Measurements from ENCODE around the gene POLR3E. TPM values are rescaled to one million over a fixed set of nuclear protein-coding genes. Genes with fewer than 3 reads are reported as not detected.

Gene POLR3E
- total RNA-seq, 1 experiment from 2014 or later, result 73.5 TPM

- DNase-seq (ENCODE audit: low spot score), result no peak
- H3K4me3 Mint-ChIP-seq, result no peak overlapping the region
- H3K27me3 Mint-ChIP-seq (ENCODE audit: low read depth), result no peaks in the 10 kb centered on the region
- no peaks in the 10 kb centered on the region for H3K4me1 Mint-ChIP-seq
- ChIA-PET POLR2A (no interaction called here), CTCF (no interaction called here)
- no peak overlapping the region for H3K27ac Mint-ChIP-seq
- H3K36me3 Mint-ChIP-seq, result peaks cover 46% of the 10 kb centered on the region
- H3K9me3 Mint-ChIP-seq, result no peaks in the 10 kb centered on the region
- no peak for ATAC-seq
- no peak for TF ChIP-seq ZNF416 (CRISPR knock-in tag; IDR thresholded peaks at IDR 0.05)
- no peak for TF ChIP-seq ATF1 (CRISPR knock-in tag; IDR thresholded peaks at IDR 0.05)
- no peak for TF ChIP-seq E2F1 (CRISPR knock-in tag; IDR thresholded peaks at IDR 0.05)
- no peak for TF ChIP-seq TCF7 (CRISPR knock-in tag; IDR thresholded peaks at IDR 0.05; ENCODE audit: low read depth)
- TF ChIP-seq ESRRA (CRISPR knock-in tag; IDR thresholded peaks at IDR 0.05; ENCODE audit: borderline replicate concordance), result no peak
These were observed 9.6 kb downstream of the POLR3E start for GRCh38 chr16:22306788-22307187.

- DNase-seq (ENCODE audit: low spot score), result no peak
- H3K27ac Mint-ChIP-seq, result no peak overlapping the region
- H3K4me1 Mint-ChIP-seq, result no peaks in the 10 kb centered on the region
- no peaks in the 10 kb centered on the region for H3K27me3 Mint-ChIP-seq (ENCODE audit: low read depth)
- ATAC-seq, result no peak
- H3K9me3 Mint-ChIP-seq, result no peaks in the 10 kb centered on the region
- POLR2A ChIA-PET, result no interaction called here
- H3K4me3 Mint-ChIP-seq, result no peak overlapping the region
- TF ChIP-seq AR (CRISPR knock-in tag; IDR thresholded peaks at IDR 0.05) (no peak), RELA (CRISPR knock-in tag; IDR thresholded peaks at IDR 0.05; ENCODE audit: borderline replicate concordance) (no peak), ZNF425 (CRISPR knock-in tag; conservative IDR thresholded peaks at IDR 0.05) (no peak)
- H3K36me3 Mint-ChIP-seq, result peaks cover 51% of the 10 kb centered on the region
- CTCF ChIA-PET, result no interaction called here
These were observed 10.6 kb downstream of the POLR3E start for GRCh38 chr16:22307838-22308237.

- CTCF ChIA-PET, result interaction anchor here (1.2 kb wide), 1 partner anchor 9 kb away, joined by 7 read pairs; no protein-coding TSS in a partner anchor
- POLR2A ChIA-PET, result no interaction called here
- Mint-ChIP-seq H3K4me3 (no peak overlapping the region), H3K9me3 (no peaks in the 10 kb centered on the region), H3K36me3 (peaks cover 53% of the 10 kb centered on the region), H3K27me3 (ENCODE audit: low read depth) (no peaks in the 10 kb centered on the region), H3K27ac (no peak overlapping the region), H3K4me1 (no peaks in the 10 kb centered on the region)
- DNase-seq (ENCODE audit: low spot score) (no peak), ATAC-seq (no peak)
- no peak for TF ChIP-seq JUN (CRISPR knock-in tag; IDR thresholded peaks at IDR 0.05)
- TF ChIP-seq GABPB1 (CRISPR knock-in tag; IDR thresholded peaks at IDR 0.05), result no peak
- no peak for TF ChIP-seq PREB (CRISPR knock-in tag; IDR thresholded peaks at IDR 0.05; ENCODE audit: borderline replicate concordance)
- no peak for TF ChIP-seq ZNF512 (CRISPR knock-in tag; IDR thresholded peaks at IDR 0.05; ENCODE audit: borderline replicate concordance)
These were observed 11.8 kb downstream of the POLR3E start for GRCh38 chr16:22308824-22309520.

Data from WTC11 (cell line).